ENCODE data around the gene GPR15. TPM values are rescaled to one million over a fixed set of nuclear protein-coding genes. Genes with fewer than 3 reads are reported as not detected.

Gene GPR15
- total and polyA plus RNA-seq, 10 of the 15 experiments (the other 5 are each of a cell fraction or from before 2014, with no cell fraction given) = 70.7 to 150 (median 115) TPM

DNA sequence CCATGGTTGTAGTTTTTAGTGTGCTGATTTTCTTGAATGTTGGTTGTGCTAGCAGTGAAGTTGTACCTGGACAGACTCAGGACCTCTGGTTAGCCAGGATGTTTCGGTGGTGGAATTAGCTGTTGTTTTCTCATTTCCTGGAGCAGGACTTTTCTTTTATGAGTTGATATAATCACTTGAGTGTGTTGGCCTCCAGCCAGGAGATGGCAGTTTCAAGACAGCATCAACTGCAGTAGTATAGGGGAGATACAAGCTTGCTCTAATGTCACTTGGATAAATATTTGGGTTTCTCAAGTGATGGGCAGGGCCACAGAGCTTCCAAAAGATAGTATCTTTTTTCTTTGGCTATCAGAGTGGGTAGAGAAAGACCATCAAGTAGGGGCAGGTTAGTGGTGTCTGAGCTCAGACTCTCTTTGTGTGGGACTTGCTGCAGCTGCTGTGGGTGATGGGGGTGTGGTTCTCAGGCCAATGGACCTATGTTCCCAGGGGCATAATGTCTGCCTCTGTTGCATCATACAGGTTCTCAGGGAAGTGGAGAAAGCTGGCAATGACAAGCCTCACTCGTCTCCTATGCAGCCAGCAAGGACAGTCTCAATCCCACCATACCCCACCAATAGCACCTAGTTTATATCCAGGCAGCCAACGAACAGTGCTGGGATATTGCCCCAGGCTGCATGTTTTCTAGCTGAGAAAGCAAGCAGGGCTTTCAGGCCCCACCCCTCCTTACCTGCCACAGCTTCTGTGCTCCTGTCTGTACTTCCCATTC is 48.9 kb upstream of the GPR15 start:
- no peaks in the 10 kb centered on the region for H3K4me1 ChIP-seq (ENCODE audit: control insufficient read depth, insufficient read depth, low read length)
- ChIA-PET SMC1A (ENCODE audit: uncharacterized antibody, unreplicated experiment) (interaction anchor here (1.0 to 2.0 kb wide), 7 partner anchors 12 to 370 kb away, joined by 3 to 10 read pairs (median 3); partner anchors contain the start of genes CLDND1 and OR5K1), POLR2A (no interaction called here), RAD21 (ENCODE audit: unreplicated experiment) (no interaction called here), CTCF (interaction anchor here (0.6 to 1.1 kb wide), 2 partner anchors 18 to 90 kb away, joined by 3 read pairs; no protein-coding TSS in a partner anchor)
- no peak overlapping the region for H3K9ac ChIP-seq (ENCODE audit: control insufficient read depth, insufficient read depth, low read length)
- H2AFZ ChIP-seq (ENCODE audit: control insufficient read depth, low read depth, low read length) = peak overlapping the region; percentile 21; the same call in 1 of the 2 replicates
- H3K79me2 ChIP-seq (ENCODE audit: control insufficient read depth, insufficient read depth, low read length) = no peaks in the 10 kb centered on the region
- no peak overlapping the region for H3K4me2 ChIP-seq (ENCODE audit: control insufficient read depth, insufficient read depth)
- no peaks in the 10 kb centered on the region for H3K27me3 ChIP-seq (replicated peaks in 1 of 2; ENCODE audit: control insufficient read depth in 2 of 2, insufficient read depth in 2 of 2, low read length in 1 of 2)
- WGBS (ENCODE audit: insufficient coverage, insufficient replicate concordance, low lambda C conversion rate, missing lambda C conversion rate) = 30% methylated on average over 3 of the region's 3 CpGs
- no TSS peak for BruUV-seq (replicated peaks)
- H3K36me3 ChIP-seq (ENCODE audit: control insufficient read depth in 2 of 2, insufficient read depth in 2 of 2, low read length in 1 of 2) = no peaks in the 10 kb centered on the region
- no peak; the same call in 2 of the 3 replicates for ATAC-seq
- peaks cover 2% of the 10 kb centered on the region; the same call in 2 of the 3 replicates for H3K9me3 ChIP-seq (replicated peaks; ENCODE audit: control insufficient read depth, insufficient read depth, low read length)
- intact Hi-C loops (cut with micrococcal nuclease; ENCODE audit: unreplicated experiment) = no loop called here
- no peak overlapping the region for H3K4me3 ChIP-seq
- in situ Hi-C loops (cut with MboI) = no loop called here
- no peak overlapping the region for H3K27ac ChIP-seq (ENCODE audit: control insufficient read depth, insufficient read depth)
- no peaks in the 10 kb centered on the region for H4K20me1 ChIP-seq (ENCODE audit: control insufficient read depth, insufficient read depth)
- no peak for FAIRE-seq
- TF ChIP-seq RAD21 (IDR thresholded peaks at IDR 0.05; ENCODE audit: insufficient read depth, low read depth, low read length) (no peak), TCF12 (IDR thresholded peaks at IDR 0.05; ENCODE audit: low read depth, low read length) (peak; percentile 45; the same call in 1 of the 2 replicates), CREB1 (IDR thresholded peaks at IDR 0.05; ENCODE audit: low read depth) (no peak), GATAD2B (conservative IDR thresholded peaks at IDR 0.05; ENCODE audit: low read depth) (no peak)
- DNase-seq (ENCODE audit: low read depth, low spot score) = no peak

DNA sequence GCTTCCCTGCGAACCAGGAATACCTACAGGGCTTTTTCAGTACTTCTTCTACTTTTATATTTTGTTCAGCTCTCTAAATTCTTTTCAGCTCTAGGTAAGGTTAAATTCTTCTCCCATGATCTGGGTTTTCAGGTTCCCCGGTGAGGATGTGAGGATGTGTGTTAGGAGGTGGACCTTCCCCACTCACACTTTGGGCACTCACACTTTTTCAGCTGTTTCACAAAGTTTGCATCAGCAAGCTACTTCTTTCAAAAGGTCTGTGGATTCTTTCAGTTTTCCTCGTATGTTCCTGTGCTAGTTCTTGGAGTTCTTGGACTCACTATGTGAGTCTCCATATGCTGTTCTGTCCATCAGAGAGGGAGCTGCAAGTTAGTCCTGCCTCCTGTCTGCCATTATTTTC is 48.2 kb upstream of the GPR15 start:
- Histone ChIP-seq H2AFZ (ENCODE audit: control insufficient read depth, low read depth, low read length) (no peak overlapping the region), H3K36me3 (ENCODE audit: control insufficient read depth in 2 of 2, insufficient read depth in 2 of 2, low read length in 1 of 2) (no peaks in the 10 kb centered on the region), H4K20me1 (ENCODE audit: control insufficient read depth, insufficient read depth) (no peaks in the 10 kb centered on the region), H3K9me3 (replicated peaks; ENCODE audit: control insufficient read depth, insufficient read depth, low read length) (peaks cover 3% of the 10 kb centered on the region; the same call in 2 of the 3 replicates), H3K4me3 (no peak overlapping the region), H3K79me2 (ENCODE audit: control insufficient read depth, insufficient read depth, low read length) (no peaks in the 10 kb centered on the region), H3K4me1 (ENCODE audit: control insufficient read depth, insufficient read depth, low read length) (no peaks in the 10 kb centered on the region), H3K4me2 (ENCODE audit: control insufficient read depth, insufficient read depth) (no peak overlapping the region), H3K9ac (ENCODE audit: control insufficient read depth, insufficient read depth, low read length) (no peak overlapping the region), H3K27ac (ENCODE audit: control insufficient read depth, insufficient read depth) (no peak overlapping the region), H3K27me3 (replicated peaks in 1 of 2; ENCODE audit: control insufficient read depth in 2 of 2, insufficient read depth in 2 of 2, low read length in 1 of 2) (no peaks in the 10 kb centered on the region)
- intact Hi-C loops (cut with micrococcal nuclease; ENCODE audit: unreplicated experiment) (no loop called here), in situ Hi-C loops (cut with MboI) (no loop called here)
- ATAC-seq (no peak), DNase-seq (ENCODE audit: low read depth, low spot score) (no peak), FAIRE-seq (no peak)
- 77% methylated on average over 3 of the region's 3 CpGs for WGBS (ENCODE audit: insufficient coverage, insufficient replicate concordance, low lambda C conversion rate, missing lambda C conversion rate)
- ChIA-PET CTCF (interaction anchor here (1.1 kb wide), 1 partner anchor 17 kb away, joined by 3 read pairs; no protein-coding TSS in a partner anchor), SMC1A (ENCODE audit: uncharacterized antibody, unreplicated experiment) (interaction anchor here (0.6 to 2.0 kb wide), 6 partner anchors 13 to 104 kb away, joined by 3 to 10 read pairs (median 4); partner anchors contain the start of genes CLDND1 and OR5K1), RAD21 (ENCODE audit: unreplicated experiment) (no interaction called here), POLR2A (no interaction called here)
- BruUV-seq (replicated peaks) = no TSS peak
- no peak for TF ChIP-seq ATF7 (IDR thresholded peaks at IDR 0.05; ENCODE audit: low read depth)
- no peak for TF ChIP-seq CREM (IDR thresholded peaks at IDR 0.05; ENCODE audit: low read depth)
- TF ChIP-seq PML (IDR thresholded peaks at IDR 0.05; ENCODE audit: low read length) = no peak
- TF ChIP-seq HDGF (IDR thresholded peaks at IDR 0.05) = no peak
- TF ChIP-seq BACH1 (IDR thresholded peaks at IDR 0.05; ENCODE audit: borderline replicate concordance) = no peak
- TF ChIP-seq, protein P1, sequence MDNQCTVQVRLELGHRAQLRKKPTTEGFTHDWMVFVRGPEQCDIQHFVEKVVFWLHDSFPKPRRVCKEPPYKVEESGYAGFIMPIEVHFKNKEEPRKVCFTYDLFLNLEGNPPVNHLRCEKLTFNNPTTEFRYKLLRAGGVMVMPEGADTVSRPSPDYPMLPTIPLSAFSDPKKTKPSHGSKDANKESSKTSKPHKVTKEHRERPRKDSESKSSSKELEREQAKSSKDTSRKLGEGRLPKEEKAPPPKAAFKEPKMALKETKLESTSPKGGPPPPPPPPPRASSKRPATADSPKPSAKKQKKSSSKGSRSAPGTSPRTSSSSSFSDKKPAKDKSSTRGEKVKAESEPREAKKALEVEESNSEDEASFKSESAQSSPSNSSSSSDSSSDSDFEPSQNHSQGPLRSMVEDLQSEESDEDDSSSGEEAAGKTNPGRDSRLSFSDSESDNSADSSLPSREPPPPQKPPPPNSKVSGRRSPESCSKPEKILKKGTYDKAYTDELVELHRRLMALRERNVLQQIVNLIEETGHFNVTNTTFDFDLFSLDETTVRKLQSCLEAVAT (IDR thresholded peaks at IDR 0.05) = no peak
- TF ChIP-seq TARDBP (IDR thresholded peaks at IDR 0.05; ENCODE audit: borderline replicate concordance) = no peak
- TF ChIP-seq KLF5 (IDR thresholded peaks at IDR 0.05; ENCODE audit: partially characterized antibody) = no peak
- no peak for TF ChIP-seq ZBED1 (IDR thresholded peaks at IDR 0.05; ENCODE audit: borderline replicate concordance)
- TF ChIP-seq NFXL1 (IDR thresholded peaks at IDR 0.05; ENCODE audit: borderline replicate concordance) = no peak
- no peak for TF ChIP-seq RCOR1 (conservative IDR thresholded peaks at IDR 0.05; ENCODE audit: low read depth, low read length)
- TF ChIP-seq ZBTB33 (IDR thresholded peaks at IDR 0.05) = no peak

Data from GM12878 (cell line).